Vagina (tissue), 2 donors: ENCODE measurements around the gene FPR2.

Experiments used
- POLR2A ChIP-seq, 2 donors: fragments of 450-650 bp; IDR thresholded peaks; one replicate each; pipeline ENCODE4 v1.6.1; 2017; ENCODE audit warnings: antibody characterized with exemption in 2 of 2, mild to moderate bottlenecking in 2 of 2, moderate library complexity in 2 of 2
- POLR2AphosphoS5 ChIP-seq, 2 donors: sonication (generic); formaldehyde crosslinking; IDR thresholded peaks; one replicate each; pipeline ENCODE4 v1.9.0; 2017; ENCODE audit warnings: antibody characterized with exemption in 2 of 2, mild to moderate bottlenecking in 2 of 2, low read depth in 1 of 2; ENCODE audit not compliant: insufficient read depth in 1 of 2
- TF ChIP-seq, protein P1 (sequence below), 3 experiments: fragments of 450-650 bp in 2 of 3; fragments of 200-600 bp in 1 of 3; sonication (generic) in 1 of 3; IDR thresholded peaks; one replicate each; pipeline ENCODE4 v1.5.1; 2017 to 2019; ENCODE audit warnings: antibody characterized with exemption in 3 of 3, mild to moderate bottlenecking in 2 of 3, moderate library complexity in 2 of 3

DNA sequence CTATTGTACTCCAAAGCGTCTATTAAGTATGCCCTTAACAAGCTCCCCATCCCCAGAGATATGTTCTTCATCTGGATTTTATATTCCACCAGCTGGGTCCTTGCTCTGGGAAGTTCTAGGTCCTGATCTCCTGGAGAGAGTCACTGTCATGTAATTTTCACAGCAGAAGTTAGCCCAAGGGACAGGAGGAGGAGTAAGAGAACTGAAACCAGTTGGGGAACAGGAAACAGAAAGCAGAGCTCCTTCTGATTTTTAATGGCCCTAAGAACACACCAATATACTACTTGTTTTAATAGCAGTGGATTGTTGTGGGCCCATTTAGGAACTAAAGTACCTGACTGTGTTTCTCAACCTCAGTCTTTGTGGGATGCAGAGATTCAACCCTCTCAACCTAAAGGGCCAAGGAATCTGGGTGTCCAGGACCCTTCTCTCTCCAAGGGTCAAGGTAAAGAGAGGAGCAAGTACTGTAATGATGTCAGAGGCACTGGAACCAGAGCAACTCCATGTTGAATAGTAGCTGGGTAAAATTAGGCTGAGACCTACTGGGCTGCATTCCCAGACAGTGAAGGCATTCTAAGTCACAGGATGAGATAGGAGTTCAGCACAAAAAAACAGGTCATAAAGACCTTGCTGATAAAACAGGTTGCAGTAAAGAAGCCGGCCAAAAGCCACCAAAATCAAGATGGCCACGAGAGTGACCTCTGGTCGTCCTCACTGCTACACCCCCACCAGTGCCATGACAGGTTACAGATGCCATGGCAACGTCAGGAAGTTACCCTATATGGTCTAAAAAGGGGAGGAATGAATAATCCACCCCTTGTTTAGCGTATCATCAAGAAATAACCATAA, 25.9 kb downstream of the FPR2 start:
- TF ChIP-seq, protein P1, sequence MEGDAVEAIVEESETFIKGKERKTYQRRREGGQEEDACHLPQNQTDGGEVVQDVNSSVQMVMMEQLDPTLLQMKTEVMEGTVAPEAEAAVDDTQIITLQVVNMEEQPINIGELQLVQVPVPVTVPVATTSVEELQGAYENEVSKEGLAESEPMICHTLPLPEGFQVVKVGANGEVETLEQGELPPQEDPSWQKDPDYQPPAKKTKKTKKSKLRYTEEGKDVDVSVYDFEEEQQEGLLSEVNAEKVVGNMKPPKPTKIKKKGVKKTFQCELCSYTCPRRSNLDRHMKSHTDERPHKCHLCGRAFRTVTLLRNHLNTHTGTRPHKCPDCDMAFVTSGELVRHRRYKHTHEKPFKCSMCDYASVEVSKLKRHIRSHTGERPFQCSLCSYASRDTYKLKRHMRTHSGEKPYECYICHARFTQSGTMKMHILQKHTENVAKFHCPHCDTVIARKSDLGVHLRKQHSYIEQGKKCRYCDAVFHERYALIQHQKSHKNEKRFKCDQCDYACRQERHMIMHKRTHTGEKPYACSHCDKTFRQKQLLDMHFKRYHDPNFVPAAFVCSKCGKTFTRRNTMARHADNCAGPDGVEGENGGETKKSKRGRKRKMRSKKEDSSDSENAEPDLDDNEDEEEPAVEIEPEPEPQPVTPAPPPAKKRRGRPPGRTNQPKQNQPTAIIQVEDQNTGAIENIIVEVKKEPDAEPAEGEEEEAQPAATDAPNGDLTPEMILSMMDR (IDR thresholded peaks at IDR 0.05) = no peak
- TF ChIP-seq POLR2A (IDR thresholded peaks at IDR 0.05) (no peak), POLR2AphosphoS5 (IDR thresholded peaks at IDR 0.05; ENCODE audit: insufficient read depth in 1 of 2, low read depth in 1 of 2) (no peak)
